Liver (tissue), 3 donors: ENCODE measurements around the gene PRSS1.

Source experiments
- ATF3 ChIP-seq: IDR thresholded peaks from 2 replicates; pipeline ENCODE4 v1.6.1; 2016; ENCODE audit warnings: antibody characterized with exemption
- CTCF ChIP-seq: fragments of 150-350 bp; IDR thresholded peaks from 2 replicates; pipeline ENCODE4 v1.5.1; 2017; ENCODE audit warnings: improper control_type of control experiment, low read depth, low read length; ENCODE audit not compliant: missing input control
- HNF4G ChIP-seq: IDR thresholded peaks from 2 replicates; pipeline ENCODE4 v1.6.1; 2016; ENCODE audit warnings: antibody characterized with exemption
- RAD21 ChIP-seq, 2 donors: IDR thresholded peaks; 2 replicates each; pipeline ENCODE4 v1.6.1; 2016; ENCODE audit warnings: antibody characterized with exemption in 2 of 2, mild to moderate bottlenecking in 2 of 2
- TAF1 ChIP-seq: conservative IDR thresholded peaks from 2 replicates; pipeline ENCODE4 v1.6.1; 2016; ENCODE audit warnings: antibody characterized with exemption, mild to moderate bottlenecking
- YY1 ChIP-seq: IDR thresholded peaks from 2 replicates; pipeline ENCODE4 v1.6.1; 2016; ENCODE audit warnings: antibody characterized with exemption, mild to moderate bottlenecking
- donor health status: healthy.
- donor health status: healthy.

GRCh38 chr7:142709921-142710320 lies 39.4 kb upstream of the PRSS1 start:
- TF ChIP-seq CTCF = no peak
- TF ChIP-seq HNF4G = no peak
- TF ChIP-seq TAF1 = no peak
- no peak for TF ChIP-seq RAD21 (IDR thresholded peaks at IDR 0.05)
- TF ChIP-seq ATF3 = no peak
- no peak for TF ChIP-seq YY1
